GM19372 (cell line): Measurements from ENCODE around the gene BGLAP.
"Not testable (repeated sequence)": the region's sequence is repeated elsewhere in the genome, so short reads cannot be mapped to it uniquely, and the experiment has no call there.

Source experiments
- ATAC-seq: cut with Tn5 transposase; IDR thresholded peaks from one replicate; pipeline ENCODE4 v1.9.1; 2021; ENCODE audit warnings: mild to moderate bottlenecking, low read depth, moderate library complexity; ENCODE audit not compliant: unreplicated experiment

BGLAP gene

GRCh38 chr1:156241926-156242325 is at the start of gene BGLAP:
TSS of gene BGLAP (plus strand) at chr1:156242184. CDS start at chr1:156242232, 48 bp downstream.
- no peak for ATAC-seq

GRCh38 chr1:156193208-156193487 is 48.8 kb upstream of the BGLAP start:
- no peak for ATAC-seq

GRCh38 chr1:156193488-156194299 is 48.3 kb upstream of the BGLAP start, which contains the start of gene SLC25A44:
TSS of gene SLC25A44 (plus strand) at chr1:156194104. CDS start at chr1:156199848, 5,744 bp downstream.
- peak; percentile 98 for ATAC-seq

GRCh38 chr1:156194300-156194652 is 47.7 kb upstream of the BGLAP start:
- ATAC-seq, result no peak

GRCh38 chr1:156195853-156196252 is 46.1 kb upstream of the BGLAP start:
- ATAC-seq, result no peak

- ATAC-seq, result no peak
Measured at GRCh38 chr1:156196445-156196844, 45.5 kb upstream of the BGLAP start.

- ATAC-seq, result no peak
Measured at GRCh38 chr1:156198831-156199349, 43.1 kb upstream of the BGLAP start.

- no peak for ATAC-seq
Measured at GRCh38 chr1:156200044-156200443, 41.9 kb upstream of the BGLAP start.

GRCh38 chr1:156203331-156203730 is 38.7 kb upstream of the BGLAP start:
- no peak for ATAC-seq

GRCh38 chr1:156204686-156205085 is 37.3 kb upstream of the BGLAP start:
- ATAC-seq, result no peak

- ATAC-seq, result no peak
Measured at GRCh38 chr1:156211243-156211642, 30.7 kb upstream of the BGLAP start.

GRCh38 chr1:156212130-156212529 is 29.9 kb upstream of the BGLAP start:
- no peak for ATAC-seq

- peak; percentile 92 for ATAC-seq
Measured at GRCh38 chr1:156212833-156213643, 28.9 kb upstream of the BGLAP start, which contains the start of gene PMF1. TSS of gene PMF1 (plus strand) at chr1:156213007. CDS start at chr1:156213016, 9 bp downstream.

GRCh38 chr1:156213644-156213966 is 28.4 kb upstream of the BGLAP start:
- no peak for ATAC-seq

GRCh38 chr1:156214024-156214748 is 27.8 kb upstream of the BGLAP start:
- ATAC-seq, result no peak

GRCh38 chr1:156216361-156217086 is 25.5 kb upstream of the BGLAP start:
- not testable (repeated sequence) for ATAC-seq

- no peak for ATAC-seq
Measured at GRCh38 chr1:156217871-156218270, 24.1 kb upstream of the BGLAP start.

GRCh38 chr1:156220226-156220625 is 21.8 kb upstream of the BGLAP start:
- no peak for ATAC-seq

GRCh38 chr1:156221986-156222692 is 19.8 kb upstream of the BGLAP start:
- ATAC-seq, result no peak

- peak; percentile 16 for ATAC-seq
Measured at GRCh38 chr1:156225677-156226014, 16.3 kb upstream of the BGLAP start.
